NCI-H69 (cell line): ENCODE data around the gene SLC26A2.

Source experiments
- DNase-seq: peaks from one replicate; lab custom pipeline; 2025; lab: John Stamatoyannopoulos, UW

The SLC26A2 gene

GRCh38 chr5:149960272-149961185 lies at the start of gene SLC26A2:
TSS of gene SLC26A2 (plus strand) at chr5:149960758. CDS start at chr5:149977653, 16,895 bp downstream.
- peak; percentile 99 for DNase-seq

- no peak for DNase-seq
Measured at GRCh38 chr5:149911031-149911430, 49.5 kb upstream of the SLC26A2 start.

- DNase-seq, result peak; percentile 15
Measured at GRCh38 chr5:149912226-149912871, 48.2 kb upstream of the SLC26A2 start.

- DNase-seq, result no peak
Measured at GRCh38 chr5:149913436-149914419, 46.8 kb upstream of the SLC26A2 start.

GRCh38 chr5:149915392-149916260 lies 44.9 kb upstream of the SLC26A2 start:
- no peak for DNase-seq

GRCh38 chr5:149916334-149917072 lies 44.1 kb upstream of the SLC26A2 start:
- no peak for DNase-seq

- DNase-seq, result no peak
Measured at GRCh38 chr5:149917073-149917676, 43.4 kb upstream of the SLC26A2 start.

GRCh38 chr5:149921597-149921996 lies 39.0 kb upstream of the SLC26A2 start:
- DNase-seq, result no peak

- no peak for DNase-seq
Measured at GRCh38 chr5:149922950-149923349, 37.6 kb upstream of the SLC26A2 start.

GRCh38 chr5:149924486-149924885 lies 36.1 kb upstream of the SLC26A2 start:
- DNase-seq, result peak; percentile 14

GRCh38 chr5:149930043-149930748 lies 30.4 kb upstream of the SLC26A2 start:
- DNase-seq, result no peak

- DNase-seq, result no peak
Measured at GRCh38 chr5:149930749-149931574, 29.6 kb upstream of the SLC26A2 start.

GRCh38 chr5:149931992-149932436 lies 28.5 kb upstream of the SLC26A2 start:
- peak; percentile 68 for DNase-seq

GRCh38 chr5:149932445-149933350 lies 27.9 kb upstream of the SLC26A2 start:
- DNase-seq, result peak; percentile 70

- no peak for DNase-seq
Measured at GRCh38 chr5:149935431-149935901, 25.1 kb upstream of the SLC26A2 start.

- peak; percentile 14 for DNase-seq
Measured at GRCh38 chr5:149936044-149936699, 24.4 kb upstream of the SLC26A2 start.
